Hematopoietic multipotent progenitor cell treated with erythropoietin and hydrocortisone succinate and interleukin-3 and kit ligand, for 17 days (in vitro differentiated cells): Measurements from ENCODE around the gene AKT2.
A peak's percentile ranks its signal among the peaks of the same experiment; 100 is the strongest.
"Not testable (repeated sequence)": the region's sequence is repeated elsewhere in the genome, so short reads cannot be mapped to it uniquely, and the experiment has no call there.

ENCODE experiments used
- DNase-seq: peaks from one replicate; pipeline ENCODE4 v3.0.0-alpha.2; 2015; ENCODE audit warnings: low spot score

AKT2 gene

GRCh38 chr19:40284501-40285352 lies at the start of gene AKT2:
Gene AKT2 (minus strand): TSS chr19:40285345. CDS start chr19:40265267, 20,078 bp downstream.
- no peak for DNase-seq

- not testable (repeated sequence) for DNase-seq
These were observed 47.9 kb upstream of the AKT2 start for GRCh38 chr19:40333083-40333482.

GRCh38 chr19:40332669-40333068 lies 47.5 kb upstream of the AKT2 start:
- no peak for DNase-seq

GRCh38 chr19:40331052-40331451 lies 45.9 kb upstream of the AKT2 start:
- no peak for DNase-seq

- no peak for DNase-seq
These were observed 41.1 kb upstream of the AKT2 start for GRCh38 chr19:40326201-40326600.

- no peak for DNase-seq
These were observed 38.6 kb upstream of the AKT2 start for GRCh38 chr19:40323705-40324104.

GRCh38 chr19:40322951-40323615 lies 37.9 kb upstream of the AKT2 start:
- no peak for DNase-seq

- no peak for DNase-seq
These were observed 37.1 kb upstream of the AKT2 start for GRCh38 chr19:40322271-40322610.

GRCh38 chr19:40321566-40322270 lies 36.6 kb upstream of the AKT2 start:
- no peak for DNase-seq

GRCh38 chr19:40321076-40321475 lies 35.9 kb upstream of the AKT2 start:
- no peak for DNase-seq

GRCh38 chr19:40320558-40320935 lies 35.4 kb upstream of the AKT2 start:
- DNase-seq, result no peak

GRCh38 chr19:40317338-40317737 lies 32.2 kb upstream of the AKT2 start:
- DNase-seq, result no peak

- no peak for DNase-seq
These were observed 30.8 kb upstream of the AKT2 start for GRCh38 chr19:40315812-40316470.

- no peak for DNase-seq
These were observed 29.5 kb upstream of the AKT2 start for GRCh38 chr19:40314656-40315055.

GRCh38 chr19:40313229-40313983 lies 28.3 kb upstream of the AKT2 start:
- DNase-seq, result no peak

- DNase-seq, result no peak
These were observed 27.4 kb upstream of the AKT2 start for GRCh38 chr19:40312533-40312932.

- DNase-seq, result no peak
These were observed 24.5 kb upstream of the AKT2 start for GRCh38 chr19:40309666-40310065.

GRCh38 chr19:40305403-40305802 lies 20.3 kb upstream of the AKT2 start:
- DNase-seq, result peak; percentile 87

- no peak for DNase-seq
These were observed 19.2 kb upstream of the AKT2 start for GRCh38 chr19:40304306-40304705.

GRCh38 chr19:40303765-40304164 lies 18.6 kb upstream of the AKT2 start:
- no peak for DNase-seq

GRCh38 chr19:40302224-40303011 lies 17.3 kb upstream of the AKT2 start:
- DNase-seq, result no peak
